Measurements from ENCODE around the gene TLL1. TPM values are rescaled to one million over a fixed set of nuclear protein-coding genes. Genes with fewer than 3 reads are reported as not detected.

TLL1 gene
- polyA plus RNA-seq, 3 donors, result not detected

DNA sequence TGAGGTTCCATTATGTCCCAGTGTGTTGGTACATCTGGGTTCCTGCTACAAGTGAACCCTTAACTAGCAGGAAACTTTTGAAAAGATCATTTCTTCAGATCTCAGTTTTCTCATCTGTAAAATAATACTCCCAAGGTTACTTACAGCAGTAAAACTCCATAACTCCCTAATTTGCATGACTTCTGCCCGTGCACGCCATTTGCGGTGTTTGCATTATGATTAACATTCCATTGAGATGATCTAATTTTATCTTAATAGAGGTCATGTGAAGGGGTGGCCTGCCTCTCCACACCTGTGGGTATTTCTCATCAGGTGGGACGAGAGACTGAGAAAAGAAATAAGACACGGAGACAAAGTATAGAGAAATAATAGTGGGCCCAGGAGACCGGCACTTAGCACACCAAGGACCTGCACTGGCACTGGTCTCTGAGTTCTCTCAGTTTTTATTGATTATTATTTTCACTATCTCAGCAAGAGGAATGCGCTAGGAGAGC lies 219.8 kb downstream of the TLL1 start:
- Histone ChIP-seq H3K4me2 (replicated peaks; ENCODE audit: extremely low read depth, low read length, poor library complexity, severe bottlenecking) (no peak overlapping the region), H3K4me3 (replicated peaks in 1 of 3; ENCODE audit: low read depth in 2 of 3, low read length in 3 of 3) (no peak overlapping the region), H3K36me3 (replicated peaks in 1 of 2; ENCODE audit: control insufficient read depth in 1 of 2, insufficient read depth in 2 of 2, low read length in 2 of 2) (no peaks in the 10 kb centered on the region), H4K20me1 (ENCODE audit: insufficient read depth, low read length) (no peaks in the 10 kb centered on the region), H3K27me3 (ENCODE audit: control insufficient read depth in 2 of 2, insufficient read depth in 2 of 2, low read length in 2 of 2) (no peaks in the 10 kb centered on the region), H2AFZ (ENCODE audit: insufficient read depth, low read depth, low read length, poor library complexity, severe bottlenecking) (no peak overlapping the region), H3K9ac (ENCODE audit: insufficient read depth, low read length, poor library complexity, severe bottlenecking) (no peak overlapping the region), H3K4me1 (ENCODE audit: control insufficient read depth in 1 of 2, insufficient read depth in 2 of 2, low read length in 2 of 2) (no peaks in the 10 kb centered on the region), H3K9me3 (replicated peaks in 1 of 2; ENCODE audit: control insufficient read depth in 1 of 2, insufficient read depth in 1 of 2, low read length in 2 of 2) (no peaks in the 10 kb centered on the region), H3K79me2 (ENCODE audit: insufficient read depth, low read length) (no peaks in the 10 kb centered on the region), H3K27ac (ENCODE audit: low read depth in 1 of 2, low read length in 2 of 2) (no peak overlapping the region)
- Mint-ChIP-seq H3K27ac (no peak overlapping the region), H3K27me3 (ENCODE audit: low read depth in 3 of 3) (peaks cover 0 to 4% (median 0%) of the 10 kb centered on the region in 3 donors), H3K4me3 (no peak overlapping the region), H3K36me3 (no peaks in the 10 kb centered on the region), H3K4me1 (no peaks in the 10 kb centered on the region), H3K9me3 (no peaks in the 10 kb centered on the region)
- no CpG with 5 or more reads among the region's 7 CpGs for WGBS (ENCODE audit: insufficient coverage)
- TF ChIP-seq, protein P1, sequence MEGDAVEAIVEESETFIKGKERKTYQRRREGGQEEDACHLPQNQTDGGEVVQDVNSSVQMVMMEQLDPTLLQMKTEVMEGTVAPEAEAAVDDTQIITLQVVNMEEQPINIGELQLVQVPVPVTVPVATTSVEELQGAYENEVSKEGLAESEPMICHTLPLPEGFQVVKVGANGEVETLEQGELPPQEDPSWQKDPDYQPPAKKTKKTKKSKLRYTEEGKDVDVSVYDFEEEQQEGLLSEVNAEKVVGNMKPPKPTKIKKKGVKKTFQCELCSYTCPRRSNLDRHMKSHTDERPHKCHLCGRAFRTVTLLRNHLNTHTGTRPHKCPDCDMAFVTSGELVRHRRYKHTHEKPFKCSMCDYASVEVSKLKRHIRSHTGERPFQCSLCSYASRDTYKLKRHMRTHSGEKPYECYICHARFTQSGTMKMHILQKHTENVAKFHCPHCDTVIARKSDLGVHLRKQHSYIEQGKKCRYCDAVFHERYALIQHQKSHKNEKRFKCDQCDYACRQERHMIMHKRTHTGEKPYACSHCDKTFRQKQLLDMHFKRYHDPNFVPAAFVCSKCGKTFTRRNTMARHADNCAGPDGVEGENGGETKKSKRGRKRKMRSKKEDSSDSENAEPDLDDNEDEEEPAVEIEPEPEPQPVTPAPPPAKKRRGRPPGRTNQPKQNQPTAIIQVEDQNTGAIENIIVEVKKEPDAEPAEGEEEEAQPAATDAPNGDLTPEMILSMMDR (IDR thresholded peaks at IDR 0.05), result no peak
- intact Hi-C loops (cut with micrococcal nuclease), result no loop called here
- DNase-seq, result no peak

DNA sequence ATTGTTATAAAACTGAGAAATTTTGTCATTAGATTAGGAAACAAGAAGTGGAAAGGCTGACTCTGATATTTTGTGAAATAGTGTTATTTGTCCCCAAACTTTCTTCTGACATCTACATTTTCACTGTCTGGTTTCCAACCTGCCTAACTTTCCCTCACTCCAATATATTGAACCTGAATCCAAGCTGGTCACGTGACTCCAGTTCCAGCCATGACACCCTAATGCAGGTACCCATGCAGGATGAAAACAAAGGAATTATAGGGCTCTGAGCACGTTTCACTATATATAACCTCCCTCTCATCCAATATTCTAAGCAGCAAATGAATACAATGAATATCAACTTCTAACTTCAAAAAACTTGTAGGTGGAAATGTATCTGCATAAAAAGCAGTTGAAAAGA lies 231.6 kb downstream of the TLL1 start:
- intact Hi-C loops (cut with micrococcal nuclease), result no loop called here
- no peak overlapping the region for H3K9ac ChIP-seq (ENCODE audit: insufficient read depth, low read length, poor library complexity, severe bottlenecking)

More for the DNA sequence above, 231.6 kb downstream of the TLL1 start:
- H3K4me3 Mint-ChIP-seq, result no peak overlapping the region
- peaks cover 0 to 4% (median 0%) of the 10 kb centered on the region in 3 donors for H3K27me3 Mint-ChIP-seq (ENCODE audit: low read depth in 3 of 3)
- Histone ChIP-seq H3K4me3 (replicated peaks in 1 of 3; ENCODE audit: low read depth in 2 of 3, low read length in 3 of 3) (no peak overlapping the region), H3K4me1 (ENCODE audit: control insufficient read depth in 1 of 2, insufficient read depth in 2 of 2, low read length in 2 of 2) (no peaks in the 10 kb centered on the region), H3K9me3 (replicated peaks in 1 of 2; ENCODE audit: control insufficient read depth in 1 of 2, insufficient read depth in 1 of 2, low read length in 2 of 2) (no peaks in the 10 kb centered on the region), H2AFZ (ENCODE audit: insufficient read depth, low read depth, low read length, poor library complexity, severe bottlenecking) (no peak overlapping the region), H3K4me2 (replicated peaks; ENCODE audit: extremely low read depth, low read length, poor library complexity, severe bottlenecking) (no peak overlapping the region), H3K36me3 (replicated peaks in 1 of 2; ENCODE audit: control insufficient read depth in 1 of 2, insufficient read depth in 2 of 2, low read length in 2 of 2) (no peaks in the 10 kb centered on the region), H4K20me1 (ENCODE audit: insufficient read depth, low read length) (no peaks in the 10 kb centered on the region), H3K27me3 (ENCODE audit: control insufficient read depth in 2 of 2, insufficient read depth in 2 of 2, low read length in 2 of 2) (no peaks in the 10 kb centered on the region), H3K27ac (ENCODE audit: low read depth in 1 of 2, low read length in 2 of 2) (no peak overlapping the region), H3K79me2 (ENCODE audit: insufficient read depth, low read length) (no peaks in the 10 kb centered on the region)
- no peaks in the 10 kb centered on the region for H3K9me3 Mint-ChIP-seq
- TF ChIP-seq, protein P1 (IDR thresholded peaks at IDR 0.05), result no peak
- no peak for DNase-seq
- WGBS (ENCODE audit: insufficient coverage), result 71% methylated on average over 1 of the region's 2 CpGs
- no peaks in the 10 kb centered on the region for H3K36me3 Mint-ChIP-seq
- H3K4me1 Mint-ChIP-seq, result no peaks in the 10 kb centered on the region
- H3K27ac Mint-ChIP-seq, result no peak overlapping the region

Measured in CD14-positive monocyte (primary cell).